Islet of Langerhans (tissue), 1 donor: Measurements from ENCODE around the gene LDLRAD4.

Experiments used
- FAIRE-seq: peaks from one replicate; lab custom pipeline; 2011; peaks lifted over from hg19 to GRCh38; lab: Jason Lieb, UNC

LDLRAD4 gene

GRCh38 chr18:13218368-13218991, at the start of gene LDLRAD4:
LDLRAD4 (plus strand) TSS chr18:13218760.
- FAIRE-seq, result no peak

GRCh38 chr18:13173578-13174145, 44.9 kb upstream of the LDLRAD4 start:
- no peak for FAIRE-seq

- FAIRE-seq, result no peak
Observed at GRCh38 chr18:13175266-13175665, 43.3 kb upstream of the LDLRAD4 start.

DNA sequence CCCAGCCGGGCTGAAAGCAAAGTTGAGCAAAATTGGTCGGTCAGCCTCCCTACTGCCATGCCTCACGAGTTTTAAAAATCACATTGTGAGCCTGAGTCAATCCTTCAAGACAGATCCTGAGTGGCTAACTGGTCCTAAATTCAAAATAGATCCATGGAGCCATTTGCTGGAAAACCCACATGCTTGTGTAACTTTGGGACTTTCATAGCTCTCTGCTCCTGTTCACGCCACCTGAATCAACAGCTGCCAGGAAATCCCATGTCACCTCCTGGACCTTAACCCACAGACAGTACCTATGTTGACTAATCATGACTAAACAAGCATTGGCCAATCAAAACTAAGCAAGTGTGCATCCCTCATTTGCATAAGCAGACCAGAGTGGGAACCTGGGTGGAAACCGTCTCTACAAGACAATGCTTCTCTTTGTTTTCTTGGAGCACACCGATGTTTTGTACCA, 42.8 kb upstream of the LDLRAD4 start:
- FAIRE-seq, result no peak

GRCh38 chr18:13176847-13177246, 41.7 kb upstream of the LDLRAD4 start:
- FAIRE-seq, result no peak

DNA sequence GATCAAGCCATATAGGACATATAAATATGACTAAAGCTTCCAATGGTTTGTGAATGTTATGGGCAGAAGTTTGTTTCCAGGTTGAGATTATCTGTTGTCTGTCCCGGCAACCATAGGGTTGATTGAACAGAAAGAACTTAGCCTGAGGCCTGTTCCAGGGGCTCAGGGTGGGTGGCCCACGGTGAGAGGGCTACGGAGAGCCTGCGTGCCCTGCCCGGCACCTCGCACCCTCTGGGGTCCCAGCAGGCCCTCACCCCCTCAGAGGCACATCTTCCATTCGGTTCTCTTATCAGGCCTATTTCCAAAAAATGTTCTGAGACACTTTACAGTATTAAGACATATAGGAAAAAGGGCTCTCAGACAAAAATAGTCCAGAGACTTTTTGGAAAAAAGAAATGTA, 40.4 kb upstream of the LDLRAD4 start:
- FAIRE-seq, result no peak

DNA sequence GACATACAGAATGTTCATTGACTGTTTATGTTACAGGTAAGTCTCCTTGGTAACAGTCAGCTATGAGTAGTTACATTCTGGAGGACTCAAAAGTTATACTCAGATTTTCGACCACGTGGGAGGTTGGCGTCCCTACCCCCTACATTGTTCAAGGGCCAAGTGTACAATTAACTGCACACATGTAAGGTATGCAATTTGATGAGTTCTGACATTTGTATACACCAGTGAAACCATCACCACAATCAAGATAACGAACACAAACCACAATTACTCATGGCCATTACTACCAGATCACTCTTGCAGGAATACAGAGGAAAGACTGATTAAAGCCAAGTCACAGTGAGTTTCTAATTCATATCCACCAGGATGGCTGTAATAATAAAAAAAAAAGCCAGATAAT, 39.6 kb upstream of the LDLRAD4 start:
- no peak for FAIRE-seq

DNA sequence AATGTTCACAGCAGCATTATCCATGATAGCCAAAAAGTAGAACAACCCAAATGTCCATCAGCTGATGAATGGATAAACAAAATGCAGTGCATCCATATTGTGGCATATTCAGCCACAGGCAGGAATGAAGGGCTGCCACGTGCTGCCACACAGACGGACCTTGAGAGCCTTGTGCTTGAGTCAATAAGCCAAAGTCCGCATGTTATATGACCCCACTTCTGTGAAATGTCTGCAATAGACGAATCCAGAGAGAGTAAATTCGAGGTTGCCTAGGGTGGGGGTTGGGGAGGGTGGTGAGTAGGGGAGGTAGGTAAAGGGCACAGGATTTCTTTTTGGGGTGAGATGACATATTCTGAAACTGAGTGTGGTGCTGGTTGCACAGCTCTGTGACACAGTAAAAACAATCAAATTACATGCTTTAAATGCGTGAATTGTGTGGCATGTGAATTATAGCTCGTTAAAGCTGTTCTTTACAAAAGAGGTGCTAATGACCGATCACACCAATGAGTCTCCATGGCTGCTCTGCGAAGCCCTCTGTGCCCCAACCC, 38.9 kb upstream of the LDLRAD4 start:
- no peak for FAIRE-seq

GRCh38 chr18:13180614-13181375, 37.8 kb upstream of the LDLRAD4 start:
- FAIRE-seq, result no peak

GRCh38 chr18:13181765-13182164, 36.8 kb upstream of the LDLRAD4 start:
- no peak for FAIRE-seq

- no peak for FAIRE-seq
Observed at GRCh38 chr18:13183359-13183758, 35.2 kb upstream of the LDLRAD4 start.

- no peak for FAIRE-seq
Observed at GRCh38 chr18:13183790-13184189, 34.8 kb upstream of the LDLRAD4 start.

DNA sequence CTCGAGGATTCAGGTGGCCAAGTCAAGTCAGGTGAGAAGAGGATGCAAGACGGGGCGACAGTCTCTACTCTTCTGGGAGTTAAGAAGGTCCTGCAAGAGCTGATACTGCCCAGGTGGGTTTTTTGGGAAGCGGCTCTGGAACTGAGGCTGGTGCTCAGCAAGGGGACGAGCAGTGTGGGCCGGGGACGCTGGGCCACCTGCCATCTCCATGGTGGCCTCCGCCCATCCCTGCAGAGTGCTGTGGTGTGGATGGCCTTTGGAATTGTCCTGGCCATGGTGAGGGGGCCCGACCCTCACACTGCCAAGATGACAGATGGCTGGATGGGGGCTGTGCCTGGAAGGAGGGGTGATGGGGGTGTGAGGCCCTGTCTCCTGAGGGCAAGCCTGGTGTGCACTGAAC, 34.2 kb upstream of the LDLRAD4 start:
- FAIRE-seq, result no peak

DNA sequence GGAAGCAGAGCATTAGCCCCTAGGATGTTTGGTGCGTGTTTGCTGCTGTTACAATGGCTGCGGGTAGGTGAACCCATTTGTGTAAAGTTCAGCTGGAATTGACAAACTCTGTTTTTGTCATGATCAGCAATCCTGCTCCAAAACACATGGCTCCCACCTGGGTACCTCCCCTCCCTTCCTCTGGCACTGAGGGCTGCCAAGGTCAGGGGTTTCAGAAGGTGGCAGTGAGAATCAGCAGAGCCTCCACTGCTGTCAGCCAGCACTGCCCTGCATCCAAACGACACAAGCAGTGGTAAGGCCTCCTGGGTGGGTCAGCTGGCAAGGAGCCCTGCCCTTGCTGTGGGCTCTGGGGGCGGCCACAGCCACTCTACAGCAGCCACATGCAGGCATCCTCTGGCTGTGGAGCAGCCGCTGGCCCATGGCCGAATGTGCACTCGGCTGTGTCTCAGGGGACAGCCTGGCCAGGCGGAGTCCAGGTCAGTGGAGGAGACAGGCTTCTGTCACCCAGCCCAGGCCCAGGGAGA, 32.8 kb upstream of the LDLRAD4 start:
- FAIRE-seq, result no peak

GRCh38 chr18:13186687-13187086, 31.9 kb upstream of the LDLRAD4 start:
- FAIRE-seq, result no peak

GRCh38 chr18:13187498-13187897, 31.1 kb upstream of the LDLRAD4 start:
- FAIRE-seq, result no peak

- FAIRE-seq, result no peak
Observed at GRCh38 chr18:13191031-13191430, 27.5 kb upstream of the LDLRAD4 start.

- no peak for FAIRE-seq
Observed at GRCh38 chr18:13191779-13192178, 26.8 kb upstream of the LDLRAD4 start.

GRCh38 chr18:13192970-13193369, 25.6 kb upstream of the LDLRAD4 start:
- no peak for FAIRE-seq

DNA sequence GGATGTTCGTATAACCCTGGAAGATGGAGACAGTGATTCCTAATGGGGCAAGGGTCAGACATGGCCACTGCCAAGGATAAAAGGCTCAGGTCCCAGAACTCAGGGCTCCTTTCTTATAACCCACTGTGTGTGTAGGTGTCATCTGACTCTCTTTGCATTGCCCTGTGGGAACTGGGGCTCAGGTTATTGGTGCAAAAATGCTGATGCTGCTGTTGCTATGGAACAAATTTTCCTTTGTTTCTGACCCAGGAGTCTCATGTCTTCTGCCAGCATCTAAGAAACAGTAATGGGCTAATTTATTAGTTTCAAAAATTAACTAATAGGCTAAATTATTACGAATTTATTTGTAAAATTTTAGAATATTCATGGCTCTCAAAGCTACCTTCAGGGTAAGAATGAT, 24.3 kb upstream of the LDLRAD4 start:
- no peak for FAIRE-seq

GRCh38 chr18:13198701-13199100, 19.9 kb upstream of the LDLRAD4 start:
- no peak for FAIRE-seq

DNA sequence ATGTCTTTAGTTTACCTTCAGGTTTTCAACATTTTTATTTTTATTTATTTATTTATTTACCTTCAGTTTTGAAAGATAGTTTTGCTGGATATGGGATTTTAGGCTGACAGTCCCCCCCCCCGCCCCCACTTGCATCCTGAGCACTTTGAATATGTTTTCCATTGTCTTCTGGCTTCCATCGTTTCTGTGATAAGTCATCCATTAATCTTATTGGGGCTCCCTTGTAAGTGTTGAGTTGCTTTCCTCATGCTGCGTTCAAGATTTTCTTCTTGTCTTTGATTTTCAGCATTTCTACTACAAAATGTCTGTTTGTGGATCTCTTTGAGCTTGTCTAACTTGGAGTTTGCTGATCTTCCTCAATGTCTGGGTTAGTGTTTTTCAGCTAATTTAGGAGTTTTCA, 19.4 kb upstream of the LDLRAD4 start:
- FAIRE-seq, result no peak

- FAIRE-seq, result no peak
Observed at GRCh38 chr18:13201292-13201691, 17.3 kb upstream of the LDLRAD4 start.
